GM19193 (cell line): ENCODE measurements around the gene ARL14.

Experiments used
- POLR2A ChIP-seq: IDR thresholded peaks from 4 replicates; pipeline ENCODE4 v1.6.1; 2011; ENCODE audit not compliant: insufficient read depth, insufficient read length; ENCODE audit errors: extremely low read depth

ARL14 gene

DNA sequence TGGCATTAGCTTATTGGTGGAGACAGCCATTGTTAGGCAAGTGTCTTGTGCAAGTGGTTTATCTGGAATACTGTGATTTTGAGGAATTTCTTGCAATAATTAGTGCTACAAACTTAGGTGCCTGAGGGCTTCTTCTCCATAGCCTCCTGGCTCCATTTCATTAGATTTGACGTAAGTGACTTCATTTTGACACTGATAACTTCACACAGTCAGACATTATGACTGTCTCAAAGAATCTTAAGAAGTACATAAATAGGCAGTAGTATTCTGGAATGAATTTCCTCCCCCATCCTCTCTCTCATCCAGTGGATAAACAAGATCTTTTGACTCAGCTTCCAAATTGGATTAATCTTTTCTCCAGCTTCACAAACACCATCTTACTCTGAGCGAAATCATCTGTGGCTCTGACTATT, 19.0 kb downstream of the ARL14 start:
- TF ChIP-seq POLR2A: no peak

GRCh38 chr3:160697637-160698380, 20.8 kb downstream of the ARL14 start:
- no peak for TF ChIP-seq POLR2A

GRCh38 chr3:160698599-160699195, 21.7 kb downstream of the ARL14 start:
- no peak for TF ChIP-seq POLR2A

- TF ChIP-seq POLR2A: no peak
Measured at GRCh38 chr3:160701490-160701889, 24.5 kb downstream of the ARL14 start.

DNA sequence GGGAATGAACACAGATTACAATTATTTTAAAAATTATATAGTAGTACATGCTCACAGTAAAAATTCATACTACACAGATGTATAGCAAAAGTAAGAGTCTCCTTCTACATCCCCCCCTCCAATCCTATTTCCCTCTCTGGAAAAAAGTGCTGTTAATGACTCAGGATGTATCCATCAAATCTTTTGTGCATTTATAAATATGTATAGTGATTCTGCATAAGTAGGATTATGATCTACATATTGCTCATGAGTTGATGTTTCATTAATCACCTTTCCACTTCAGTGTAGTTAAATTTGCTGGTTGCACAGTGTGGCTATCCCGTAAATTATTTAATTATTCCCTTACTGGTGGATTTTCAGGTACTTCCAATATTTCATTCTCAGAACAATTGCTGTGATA, 25.3 kb downstream of the ARL14 start:
- TF ChIP-seq POLR2A: no peak

DNA sequence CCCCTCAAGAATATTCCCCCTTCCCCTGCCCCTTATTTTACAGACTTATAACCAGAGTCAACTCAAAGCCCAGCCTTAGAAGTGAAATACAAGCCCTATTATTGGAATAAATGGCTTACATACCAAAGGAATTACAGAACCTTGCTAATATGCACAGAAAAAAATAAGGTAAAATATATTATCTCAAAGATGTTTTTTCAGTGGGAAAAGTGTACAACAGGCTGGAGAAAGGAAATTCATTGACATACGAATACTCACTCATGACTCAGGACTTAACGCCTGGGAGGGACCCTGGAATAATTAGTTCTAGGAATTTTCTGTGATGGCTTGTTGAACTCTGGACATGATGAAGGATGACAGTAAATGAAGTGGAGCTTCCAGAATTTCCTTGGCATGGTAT, 27.0 kb downstream of the ARL14 start:
- TF ChIP-seq POLR2A: no peak

- TF ChIP-seq POLR2A: no peak
Measured at GRCh38 chr3:160707187-160707794, 30.3 kb downstream of the ARL14 start.

DNA sequence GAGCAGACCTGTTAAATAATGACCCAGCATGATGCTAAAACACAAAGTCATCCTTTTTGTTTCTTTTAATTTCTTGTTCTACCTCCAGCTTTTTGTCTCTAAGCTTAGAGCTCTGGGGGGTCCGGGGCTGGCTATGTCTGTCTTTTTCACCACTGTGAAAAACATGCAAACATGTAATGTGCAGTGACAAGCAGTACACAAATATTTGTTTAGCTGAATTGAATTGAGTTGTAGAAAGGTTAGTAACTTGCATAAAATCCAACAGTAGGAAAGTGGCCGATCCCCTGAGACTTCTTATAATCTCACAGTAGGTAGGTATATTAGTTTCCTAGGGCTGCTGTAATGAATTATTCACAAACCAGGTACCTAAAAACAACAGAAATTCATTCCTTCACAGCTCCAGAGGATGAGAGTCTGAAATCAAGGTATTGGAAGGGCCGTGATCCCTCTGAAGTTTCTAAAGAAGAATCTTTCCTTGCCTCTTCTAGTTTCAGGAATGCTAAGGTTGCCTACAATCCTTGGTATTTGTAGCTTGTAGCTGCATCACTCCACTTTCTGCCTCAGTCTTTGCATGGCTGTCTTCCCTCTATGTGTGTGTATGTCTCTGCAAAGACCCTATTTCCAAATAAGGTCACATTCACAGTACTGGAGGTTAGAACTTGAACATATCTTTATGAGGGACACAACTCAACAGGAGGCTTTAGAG, 32.7 kb downstream of the ARL14 start:
- TF ChIP-seq POLR2A: no peak

DNA sequence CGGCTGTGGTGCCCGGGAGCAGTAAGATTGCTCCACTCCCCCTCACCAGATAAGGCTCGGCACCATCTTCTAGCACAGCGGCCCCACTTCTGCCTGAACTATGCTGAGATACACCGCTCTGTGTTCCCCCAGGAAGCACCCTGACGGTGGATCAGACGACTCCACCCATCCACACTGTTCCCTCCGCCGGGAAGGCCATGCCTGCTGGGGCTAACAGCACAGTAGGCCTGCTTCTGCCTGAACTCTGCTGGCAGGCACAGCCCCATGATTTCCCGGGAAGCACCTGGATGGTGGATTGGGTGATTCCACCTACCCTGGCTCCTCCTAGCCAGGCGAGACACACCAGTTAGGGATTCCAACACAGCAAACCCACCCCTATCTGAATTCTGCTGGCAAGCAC, 42.8 kb downstream of the ARL14 start:
- TF ChIP-seq POLR2A: no peak

GRCh38 chr3:160720123-160720746, 43.3 kb downstream of the ARL14 start:
- no peak for TF ChIP-seq POLR2A

- no peak for TF ChIP-seq POLR2A
Measured at GRCh38 chr3:160722331-160722730, 45.4 kb downstream of the ARL14 start.

GRCh38 chr3:160725338-160725737, 48.4 kb downstream of the ARL14 start:
- TF ChIP-seq POLR2A: no peak
